Hypothalamus (tissue), 51 donors: ENCODE data around the gene CNOT6.

ENCODE experiments used
- DNase-seq, 51 donors: peaks; one replicate each; lab custom pipeline; 2025; lab: John Stamatoyannopoulos, UW

The CNOT6 gene

DNA sequence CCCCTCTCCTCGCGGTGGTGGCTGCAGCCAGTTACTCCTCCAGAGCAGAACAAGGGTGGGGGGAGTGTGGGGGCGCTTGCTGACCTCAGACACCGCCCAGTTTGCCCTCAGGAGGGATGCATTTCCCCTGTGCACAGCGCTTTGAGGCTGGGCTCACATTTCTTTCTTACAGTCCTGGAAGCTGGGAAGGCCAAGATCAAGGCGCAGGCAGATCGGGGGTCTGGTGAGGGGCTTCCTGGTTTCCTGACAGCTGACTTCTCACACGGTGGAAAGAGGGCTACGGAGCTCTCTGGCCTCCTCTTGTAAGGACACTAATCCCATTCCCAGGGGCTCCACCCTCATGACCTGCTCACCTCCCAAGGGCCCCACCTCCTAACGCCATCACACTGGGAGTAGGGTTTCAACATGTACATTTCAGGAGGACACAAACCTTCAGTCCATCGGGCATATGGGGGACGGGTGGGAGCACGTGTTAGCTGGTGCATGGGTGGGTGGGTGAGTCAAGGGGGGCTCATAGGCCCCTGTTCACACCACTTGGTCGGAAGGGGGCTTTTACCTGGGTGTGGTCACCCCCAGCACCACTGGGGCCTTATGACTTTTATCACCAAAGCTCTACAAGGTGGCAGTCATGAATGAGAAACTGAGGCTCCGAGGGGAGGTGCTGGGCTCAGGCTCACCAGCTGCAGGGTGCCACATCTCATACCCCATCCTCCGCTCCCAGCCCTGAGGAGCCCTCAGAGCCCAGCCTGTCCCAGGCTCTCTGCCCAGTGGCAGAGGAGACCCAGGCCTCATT, 104.8 kb downstream of the CNOT6 start:
- DNase-seq, result no peak

DNA sequence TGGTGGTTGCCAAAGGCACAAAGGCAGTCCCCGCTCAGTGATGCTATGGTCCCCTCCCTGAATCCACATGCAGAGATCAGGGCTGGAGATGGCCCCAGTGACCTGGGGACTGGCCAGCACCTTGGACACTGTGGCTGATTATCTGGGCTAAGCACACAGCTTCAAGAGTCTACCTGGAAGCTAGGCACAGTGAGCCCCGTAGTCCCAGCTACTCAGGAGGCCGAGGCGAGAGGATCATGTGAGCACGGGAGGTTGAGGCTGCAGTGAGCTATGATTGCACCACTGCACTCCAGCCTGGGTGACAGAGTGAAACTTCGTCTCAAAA, 105.4 kb downstream of the CNOT6 start:
- DNase-seq, result no peak

DNA sequence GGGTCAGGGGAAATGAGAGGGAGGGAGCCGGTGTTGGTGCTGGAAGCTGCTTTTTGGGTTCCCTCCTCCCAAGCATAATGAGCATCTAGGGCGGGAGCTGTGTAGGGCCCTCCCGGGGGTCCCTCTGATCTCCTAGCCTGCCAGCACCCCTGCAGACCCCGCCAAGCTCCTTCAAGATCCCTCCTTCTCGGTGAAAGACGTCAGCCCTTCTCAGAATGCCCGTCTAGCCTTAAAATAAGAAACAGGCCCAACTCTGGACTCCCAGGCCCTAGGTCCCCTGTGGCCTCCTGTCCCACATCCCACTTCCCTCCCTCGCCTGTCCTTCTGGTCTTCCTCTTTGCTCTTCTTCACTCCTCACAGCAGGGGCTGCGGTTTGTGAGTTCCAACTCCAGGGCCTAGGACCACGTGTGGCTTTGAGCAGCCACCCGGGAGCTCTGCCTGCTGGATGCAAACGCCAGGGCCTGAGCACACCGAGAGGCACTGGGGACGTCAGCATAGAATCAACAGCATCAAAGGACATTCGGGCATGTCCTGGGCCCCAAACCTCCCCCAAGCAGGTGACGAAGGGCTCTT, 105.9 kb downstream of the CNOT6 start:
- DNase-seq, result no peak

DNA sequence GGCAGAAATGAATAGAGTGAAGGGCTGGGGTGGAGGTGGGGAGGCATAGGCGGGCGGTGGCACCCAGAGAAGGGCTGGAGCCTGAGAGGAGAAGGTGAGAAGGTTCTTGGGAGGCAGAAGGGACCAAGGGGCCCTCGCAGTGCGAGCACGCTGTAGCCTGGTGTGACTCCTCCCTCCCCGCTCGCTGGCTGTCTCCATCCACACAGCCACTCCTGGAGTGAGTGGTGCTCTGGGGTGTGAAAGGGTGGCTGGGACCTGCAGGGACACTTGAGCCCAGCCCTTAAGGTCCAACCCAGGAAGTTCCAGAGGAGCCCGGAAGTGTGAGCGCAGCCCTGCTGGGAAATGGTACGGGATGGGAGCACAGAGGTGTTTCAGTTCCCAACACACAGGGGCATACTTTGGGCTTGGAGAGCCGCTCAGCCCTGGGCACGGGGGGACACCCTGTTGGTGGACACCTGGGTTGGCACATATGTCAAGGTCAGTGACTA, 106.4 kb downstream of the CNOT6 start:
- DNase-seq, result no peak

DNA sequence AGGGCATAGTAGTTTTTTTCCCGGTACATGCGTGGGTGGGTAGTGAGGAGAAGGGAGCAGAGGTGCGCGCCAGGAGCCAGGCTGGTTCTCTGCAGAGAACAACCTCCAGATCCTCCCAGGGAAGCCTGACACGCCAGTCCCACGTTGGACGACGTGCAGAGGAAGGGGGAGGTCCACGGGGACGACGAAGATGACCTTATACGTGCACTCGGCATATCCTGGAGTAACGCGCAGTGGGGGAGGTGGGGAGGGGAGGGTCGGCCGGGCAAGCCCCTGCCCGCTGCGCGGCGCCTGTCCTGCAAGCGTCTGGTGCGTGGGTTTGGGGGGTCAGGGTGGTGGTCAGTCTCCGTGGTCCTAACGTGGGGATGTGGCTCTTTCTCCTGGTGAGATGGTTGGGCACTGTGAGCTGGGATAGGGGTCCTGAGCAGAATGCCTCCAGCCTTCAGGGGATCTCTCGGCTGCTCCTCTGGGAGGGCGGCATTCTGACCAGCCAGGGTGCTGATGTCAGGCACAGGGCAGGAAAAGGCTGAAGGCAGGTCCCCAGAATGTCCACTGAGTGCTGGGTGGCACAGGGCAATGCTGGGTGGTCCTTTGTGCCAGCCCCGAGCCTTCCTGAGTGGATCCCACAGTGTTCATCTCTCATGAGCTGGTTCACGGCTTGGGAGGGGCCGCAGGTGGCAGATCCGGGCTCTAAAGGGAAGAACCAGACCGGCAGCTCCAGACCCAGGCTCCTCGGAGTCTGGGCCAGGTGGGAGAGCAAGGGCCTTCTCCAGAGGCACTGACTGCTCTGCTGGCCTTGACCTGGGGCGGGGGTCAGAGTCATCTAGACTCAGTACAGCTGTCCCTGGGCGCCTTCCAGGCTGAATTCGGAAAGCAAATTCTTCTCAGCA, 107.7 kb downstream of the CNOT6 start:
- no peak for DNase-seq

DNA sequence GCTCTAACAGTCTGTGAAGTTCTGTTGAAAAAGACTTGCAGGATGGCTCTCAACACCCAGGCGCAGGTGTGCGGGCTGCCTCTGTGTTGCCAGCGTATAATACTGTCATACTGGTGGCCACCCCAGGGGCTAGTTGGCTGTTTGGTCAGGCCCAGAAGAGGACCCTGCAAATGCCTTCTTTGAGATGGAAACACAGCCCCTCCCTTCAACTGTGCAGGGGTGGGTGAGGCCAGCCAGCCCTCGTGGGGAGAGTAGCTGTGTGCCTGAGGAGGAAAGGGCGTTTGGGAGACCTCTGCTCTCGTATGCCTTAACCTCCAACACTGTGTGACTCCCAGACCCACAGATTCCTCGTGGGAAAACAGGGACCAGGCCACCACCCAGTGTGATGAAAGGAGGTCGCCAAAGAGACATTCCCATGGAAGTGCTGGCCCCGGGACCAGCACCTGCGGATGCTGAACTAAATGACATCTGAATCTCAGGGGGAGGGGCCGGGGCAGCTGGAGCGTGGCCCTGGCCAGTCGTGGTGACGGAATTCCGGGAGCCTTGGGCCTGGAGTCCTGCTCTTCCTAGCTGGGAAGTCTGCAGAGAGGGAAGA, 108.4 kb downstream of the CNOT6 start:
- DNase-seq, result no peak

DNA sequence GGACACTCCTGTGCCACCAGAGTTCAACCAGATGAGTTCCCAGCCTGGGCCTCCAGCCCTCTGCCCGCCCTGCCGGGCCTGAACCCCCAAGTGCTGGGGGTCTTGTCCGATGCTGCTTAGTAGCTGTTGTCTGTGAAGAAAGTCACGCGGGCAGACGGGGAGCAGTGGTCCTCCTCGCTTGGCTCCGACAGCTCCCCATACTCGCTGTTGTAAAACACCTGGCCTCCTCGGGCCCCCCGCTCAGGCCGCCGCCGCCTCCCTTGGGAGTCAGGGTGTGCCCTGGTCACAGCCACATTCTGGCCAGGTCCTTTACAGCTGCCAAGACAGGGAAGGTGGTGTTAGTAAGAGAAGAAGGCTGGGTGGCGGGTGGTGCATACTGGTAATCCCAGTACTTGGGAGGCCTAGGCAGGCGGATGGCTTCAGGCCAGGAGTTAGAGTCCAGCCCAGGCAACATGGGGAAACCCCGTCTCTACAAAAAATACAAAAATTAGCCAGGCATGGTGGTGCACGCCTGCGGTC, 109.0 kb downstream of the CNOT6 start:
- DNase-seq, result no peak

DNA sequence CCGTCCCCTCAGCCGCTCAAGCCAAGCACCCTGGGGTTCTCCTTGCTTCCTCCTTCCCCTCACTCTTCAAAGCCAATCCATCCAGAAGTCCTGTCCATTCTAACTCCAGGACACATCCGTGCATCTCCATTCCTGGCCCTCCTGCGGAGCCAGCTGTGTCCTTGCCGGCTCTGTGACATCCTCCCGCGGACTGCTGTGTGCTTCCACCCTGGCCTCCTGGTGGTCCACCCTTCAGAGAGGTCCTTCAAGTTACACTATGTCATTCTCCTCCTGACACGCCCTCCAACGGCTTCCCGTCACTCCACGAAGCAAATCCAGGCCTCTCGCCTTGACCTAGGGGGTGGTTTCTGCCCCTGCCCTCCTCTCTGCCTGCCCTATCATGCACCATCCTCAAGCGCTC, 110.1 kb downstream of the CNOT6 start:
- no peak for DNase-seq

DNA sequence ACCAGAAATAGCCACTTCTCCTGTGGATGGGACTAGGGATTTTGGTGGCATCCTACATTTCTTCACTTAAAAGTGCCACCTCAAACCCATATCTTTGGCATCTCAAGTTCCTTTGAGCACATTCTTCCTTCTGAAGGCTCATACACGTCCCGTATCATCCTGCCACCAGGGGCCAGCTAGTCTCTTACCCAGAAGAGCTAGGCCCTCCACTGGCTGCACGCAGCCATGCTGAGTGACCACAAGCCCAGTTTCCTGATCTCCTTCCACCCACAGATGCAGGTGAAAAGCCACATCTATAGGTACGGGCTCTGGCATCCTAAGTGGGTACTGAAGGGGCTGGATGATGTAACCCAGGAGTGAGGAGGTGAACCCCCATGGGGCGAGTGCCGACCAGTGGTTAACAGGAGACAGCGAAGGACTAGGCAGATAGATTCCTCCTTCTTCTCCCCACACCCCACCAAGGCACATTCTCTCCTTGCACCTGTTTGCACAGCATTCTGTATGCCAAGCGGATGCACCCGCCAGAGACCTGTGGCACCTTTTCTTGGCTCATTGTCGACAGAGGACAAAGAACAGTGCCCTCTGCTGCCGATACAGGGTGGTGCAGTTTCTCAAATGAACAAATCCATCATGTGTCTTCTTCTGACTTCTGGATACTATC, 111.5 kb downstream of the CNOT6 start:
- peak in 15 of 51 donors; percentile 4 to 56 (median 12) for DNase-seq

DNA sequence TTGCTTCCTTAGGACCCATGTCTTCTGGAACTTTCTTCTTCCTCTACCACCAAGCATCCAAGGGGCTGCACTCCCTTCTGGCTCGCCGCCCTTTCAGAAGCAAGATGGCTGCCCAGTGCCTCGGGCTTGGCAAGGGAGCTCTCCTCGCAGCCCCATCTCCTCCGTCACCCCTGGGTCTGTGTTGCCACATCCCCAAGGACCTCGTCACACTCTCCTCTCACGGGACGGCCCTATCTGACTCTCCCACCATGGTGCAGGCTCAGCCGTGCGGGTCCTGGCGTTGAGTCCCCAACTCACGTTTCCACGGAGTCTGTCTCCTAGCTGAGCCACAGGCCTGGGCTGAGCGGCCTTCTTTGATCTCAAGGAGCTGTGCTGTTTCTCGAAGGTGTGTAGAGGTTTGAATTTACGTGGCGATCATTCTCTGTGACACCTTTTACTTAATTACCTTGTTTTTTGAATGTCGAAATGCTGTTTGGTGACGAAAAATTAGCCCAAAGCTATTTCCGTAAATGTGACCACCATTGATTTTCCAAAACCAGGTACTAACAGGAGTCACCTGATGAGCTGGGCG, 112.1 kb downstream of the CNOT6 start:
- DNase-seq, result no peak

DNA sequence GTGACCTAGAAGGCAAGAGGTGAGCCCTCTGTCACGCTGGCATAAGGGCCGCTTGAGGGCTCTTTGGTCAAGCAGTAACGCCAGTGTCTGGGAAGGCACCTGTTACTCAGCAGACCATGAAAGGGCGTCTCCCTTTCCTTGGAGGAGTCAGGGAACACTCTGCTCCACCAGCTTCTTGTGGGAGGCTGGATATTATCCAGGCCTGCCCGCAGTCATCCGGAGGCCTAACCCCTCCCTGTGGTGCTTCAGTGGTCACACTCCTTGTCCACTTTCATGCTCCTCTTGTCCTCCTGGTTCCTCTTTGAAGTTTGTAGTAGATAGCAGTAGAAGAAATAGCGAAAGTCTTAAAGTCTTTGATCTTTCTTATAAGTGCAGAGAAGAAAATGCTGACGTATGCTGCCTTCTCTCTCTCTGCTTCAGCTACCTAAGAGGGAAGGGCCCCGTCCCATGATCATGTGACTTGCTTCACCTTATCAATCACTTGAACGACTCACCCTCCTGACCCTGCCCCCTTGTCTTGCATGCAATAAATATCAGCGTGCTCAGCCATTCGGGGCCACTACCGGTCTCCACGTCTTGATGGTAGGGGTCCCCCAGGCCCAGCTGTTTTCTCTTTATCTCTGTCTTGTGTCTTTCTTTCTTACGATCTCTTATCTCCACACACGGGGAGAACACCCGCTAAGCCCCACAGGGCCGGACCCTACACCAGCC, 113.8 kb downstream of the CNOT6 start:
- no peak for DNase-seq

DNA sequence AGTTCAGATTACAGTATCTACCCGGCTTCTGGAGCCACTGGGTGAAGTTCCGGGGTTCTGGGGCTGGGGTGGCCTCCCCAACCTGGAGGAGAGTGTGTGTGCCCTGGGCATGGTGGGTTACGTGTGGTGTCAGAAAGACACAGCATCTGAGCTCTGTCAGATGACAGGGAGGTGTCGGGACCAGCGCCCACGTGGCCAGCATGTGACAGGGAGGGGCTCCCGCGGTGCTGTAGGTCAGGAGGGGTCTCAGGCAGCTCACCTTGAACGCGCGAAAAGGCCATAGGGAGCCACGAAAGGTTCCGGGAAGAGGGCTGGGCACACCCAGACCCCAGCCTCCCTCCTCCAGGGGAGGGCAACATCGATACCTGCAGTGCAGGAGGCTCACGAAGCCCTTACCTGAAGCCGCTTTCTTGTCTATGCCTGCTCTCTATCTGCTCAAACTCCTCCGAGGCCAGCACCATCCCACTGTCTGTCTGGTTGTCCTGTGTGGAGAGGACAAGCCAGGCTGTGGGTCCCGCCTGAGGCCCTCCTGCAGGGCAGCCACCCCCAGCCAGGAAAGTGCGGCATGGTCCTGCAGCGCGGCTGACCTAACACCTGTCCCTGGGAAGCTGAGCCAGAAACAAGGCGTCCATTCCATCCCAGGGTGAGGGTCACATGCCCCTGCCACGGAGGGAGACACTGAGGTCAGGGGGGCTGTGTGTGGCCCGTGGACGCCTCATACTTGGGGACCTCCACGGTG, 114.6 kb downstream of the CNOT6 start:
- DNase-seq, result no peak

DNA sequence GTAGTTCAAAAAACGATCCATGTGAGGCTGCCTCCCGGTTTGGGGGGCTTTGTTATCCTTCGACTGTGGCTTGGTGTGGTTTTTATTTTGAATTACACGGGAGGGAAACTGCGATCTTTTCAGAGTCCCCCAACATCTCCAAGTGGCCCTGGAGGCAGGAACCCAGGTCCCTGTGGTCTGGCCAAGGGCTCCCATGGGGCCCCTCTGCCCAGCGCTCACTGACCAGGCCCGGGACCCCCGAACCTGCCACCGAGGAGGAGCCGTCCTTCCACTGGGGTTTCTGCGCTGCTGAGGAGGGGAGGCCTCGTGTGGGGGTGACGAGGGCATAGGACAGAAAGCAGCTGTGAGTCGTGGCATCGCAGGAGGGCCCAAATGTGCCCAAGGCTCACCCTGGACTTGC, 115.2 kb downstream of the CNOT6 start:
- DNase-seq, result no peak

DNA sequence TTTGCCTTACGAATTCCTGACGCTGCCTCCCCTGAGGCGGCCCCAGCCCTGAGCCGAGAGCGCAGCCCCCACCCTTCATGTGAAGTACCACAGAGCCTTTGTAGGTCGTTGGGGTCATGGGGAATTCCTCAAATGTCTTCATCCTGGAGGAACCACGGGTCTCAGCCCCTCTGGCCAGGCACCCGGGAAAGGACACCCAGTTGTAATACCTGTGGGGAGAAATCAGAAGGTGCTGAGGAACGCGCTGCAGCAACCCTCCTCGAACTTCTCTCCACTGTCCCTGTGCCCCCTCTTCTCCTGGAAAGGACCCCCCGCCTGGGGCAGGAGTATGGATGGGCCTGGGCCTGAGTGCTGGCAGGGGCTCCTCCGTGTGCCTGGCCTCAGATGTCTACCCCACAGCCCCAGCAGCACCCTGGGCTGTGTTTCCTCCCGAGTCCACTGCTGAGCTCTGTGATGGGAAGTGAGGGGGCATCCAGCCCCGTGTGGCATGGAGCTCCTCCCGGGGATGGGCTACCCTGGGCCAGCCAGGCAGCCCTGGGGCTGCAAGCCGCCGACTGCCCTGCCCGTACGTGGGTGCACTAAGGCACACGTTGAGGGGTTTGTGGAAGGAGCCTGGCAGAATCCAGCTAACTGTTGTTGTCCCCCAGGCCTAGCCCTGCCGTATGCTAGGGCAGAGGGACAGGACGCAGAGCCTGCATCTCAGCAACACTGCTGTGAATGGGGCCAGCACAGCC, 115.8 kb downstream of the CNOT6 start:
- DNase-seq, result no peak

DNA sequence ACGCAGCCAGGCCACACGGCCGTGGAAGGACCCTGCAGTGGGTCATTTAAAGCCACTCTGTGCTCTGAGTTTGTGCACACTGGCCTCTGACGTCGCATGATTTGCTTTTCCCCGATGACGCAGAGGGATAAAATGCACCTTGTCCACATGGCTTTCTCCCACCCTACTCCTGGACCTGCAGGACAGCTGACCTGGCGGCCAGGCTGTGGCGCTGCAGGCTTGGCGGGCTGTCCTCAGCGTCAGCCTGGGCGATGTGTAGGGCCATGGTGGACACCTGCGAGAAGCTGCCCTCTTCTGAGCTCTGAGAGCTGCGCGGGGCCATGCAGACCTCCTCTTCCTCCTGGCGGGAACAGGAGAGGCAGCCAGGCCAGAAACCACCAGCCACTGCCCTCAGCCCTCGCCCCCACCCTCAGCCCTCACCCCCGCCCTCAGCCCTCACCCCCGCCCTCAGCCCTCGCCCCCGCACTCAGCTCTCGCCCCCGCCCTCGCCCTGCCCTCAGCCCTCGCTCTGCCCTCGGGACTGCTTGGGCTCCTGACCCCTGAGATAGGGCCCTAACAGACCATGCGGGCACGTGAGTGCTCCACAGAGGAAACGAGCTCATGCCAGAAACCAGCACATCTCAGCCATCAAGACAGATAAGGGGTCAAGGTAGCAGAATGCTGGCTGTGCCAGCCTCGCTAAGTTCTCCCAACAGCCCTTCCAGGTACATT, 117.1 kb downstream of the CNOT6 start:
- no peak for DNase-seq

DNA sequence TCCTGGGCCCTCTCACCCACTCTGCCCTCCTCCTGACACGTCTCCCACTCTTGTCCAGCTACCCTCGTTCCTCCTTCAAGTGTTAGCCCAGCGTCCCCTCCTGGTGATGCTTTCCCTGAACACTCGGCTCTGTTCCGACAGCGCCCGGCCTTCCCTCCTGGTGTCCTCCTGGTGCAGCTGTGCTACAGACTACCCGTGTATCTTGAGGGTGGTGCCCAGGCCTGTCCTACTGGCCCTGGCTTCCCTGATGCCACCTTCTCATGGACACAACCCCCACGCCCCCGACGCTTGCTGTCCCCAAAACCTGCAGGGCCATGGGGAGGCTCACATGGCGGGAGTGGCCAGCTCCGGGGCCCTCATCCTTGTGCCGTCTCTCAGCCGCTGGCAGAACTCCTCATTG, 118.5 kb downstream of the CNOT6 start:
- no peak for DNase-seq

DNA sequence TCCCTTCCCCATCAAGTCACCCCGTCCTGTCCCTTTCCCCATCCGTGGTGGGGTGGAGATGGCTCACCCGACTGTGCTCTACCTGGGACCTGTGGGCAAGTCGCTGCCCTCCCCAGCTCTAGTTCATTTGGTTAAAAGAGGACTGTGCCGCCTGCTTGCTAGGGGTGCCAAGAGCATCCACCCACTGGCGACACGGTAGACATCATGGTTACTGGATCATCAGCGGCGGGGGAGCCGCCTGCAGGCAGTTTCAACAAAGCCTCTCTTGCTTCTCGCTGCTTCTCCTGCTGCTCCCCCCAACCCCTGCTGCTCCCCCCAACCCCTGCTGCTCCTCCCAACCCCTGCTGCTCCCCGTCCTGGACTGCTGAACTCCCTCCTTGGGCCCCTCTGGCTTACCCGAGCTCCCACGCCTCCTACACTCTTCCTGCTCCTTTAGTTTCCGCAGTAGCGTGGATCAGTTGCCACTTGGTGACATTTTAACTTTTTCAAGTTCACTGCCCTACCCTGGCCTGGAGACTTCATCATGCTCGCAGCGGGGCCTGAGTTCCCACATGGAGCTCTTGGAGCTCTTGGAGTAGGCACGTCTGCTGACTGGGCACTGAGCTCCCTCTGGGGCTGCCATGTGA, 119.1 kb downstream of the CNOT6 start:
- DNase-seq, result no peak
